WTC11 (cell line): ENCODE measurements around the gene CNGA4. TPM values are rescaled to one million over a fixed set of nuclear protein-coding genes. Genes with fewer than 3 reads are reported as not detected.

Source experiments
- ATAC-seq: fragments of 200-7000 bp; cut with Tn5 transposase; 2 replicates; pipeline ENCODE4 v1.10.0; 2021; ENCODE audit warnings: mild to moderate bottlenecking, moderate library complexity
- CTCF ChIA-PET: fragments of 300-600 bp; sonication (Branson Sonifier 250); formaldehyde crosslinking; loops from one replicate; lab custom pipeline; 2021; ENCODE audit warnings: antibody characterized with exemption; lab: Charles Lee
- POLR2A ChIA-PET: fragments of 350-600 bp; sonication (Branson Sonifier 250); formaldehyde crosslinking; loops from one replicate; lab custom pipeline; 2021; ENCODE audit warnings: antibody characterized with exemption; lab: Charles Lee
- DNase-seq: peaks from one replicate; pipeline ENCODE4 v3.0.0; 2021; ENCODE audit warnings: low spot score
- H3K27ac Mint-ChIP-seq: 2 replicates; pipeline ENCODE4 v1.8.0; 2021; ENCODE audit warnings: mixed read lengths
- H3K27me3 Mint-ChIP-seq: 2 replicates; pipeline ENCODE4 v1.8.0; 2021; ENCODE audit warnings: low read depth, mild to moderate bottlenecking, moderate library complexity, mixed read lengths
- H3K36me3 Mint-ChIP-seq: 2 replicates; pipeline ENCODE4 v1.8.0; 2021; ENCODE audit warnings: mixed read lengths
- H3K4me1 Mint-ChIP-seq: 2 replicates; pipeline ENCODE4 v1.8.0; 2022; ENCODE audit warnings: mixed read lengths
- H3K4me3 Mint-ChIP-seq: 2 replicates; pipeline ENCODE4 v1.8.0; 2021; ENCODE audit warnings: mild to moderate bottlenecking, moderate library complexity, mixed read lengths
- H3K9me3 Mint-ChIP-seq: 2 replicates; pipeline ENCODE4 v1.8.0; 2021; ENCODE audit warnings: mixed read lengths
- ETV6 ChIP-seq: sonication (generic); formaldehyde crosslinking; IDR thresholded peaks from 2 replicates; pipeline ENCODE4 v1.8.1; 2022; ENCODE audit warnings: mild to moderate bottlenecking, missing genetic modification reagents
- FOXP4 ChIP-seq: sonication (generic); formaldehyde crosslinking; IDR thresholded peaks from 2 replicates; pipeline ENCODE4 v1.8.0; 2022; ENCODE audit warnings: mild to moderate bottlenecking, missing genetic modification reagents
- JUN ChIP-seq: sonication (generic); formaldehyde crosslinking; IDR thresholded peaks from 2 replicates; pipeline ENCODE4 v1.8.0; 2023; ENCODE audit warnings: mild to moderate bottlenecking, missing genetic modification reagents
- PRDM15 ChIP-seq: sonication (generic); formaldehyde crosslinking; IDR thresholded peaks from 2 replicates; pipeline ENCODE4 v1.8.0; 2022; ENCODE audit warnings: missing genetic modification reagents
- PREB ChIP-seq: sonication (generic); formaldehyde crosslinking; IDR thresholded peaks from 2 replicates; pipeline ENCODE4 v1.8.1; 2022; ENCODE audit warnings: mild to moderate bottlenecking, missing genetic modification reagents, moderate library complexity, borderline replicate concordance
- RORB ChIP-seq: fragments of 250-450 bp; sonication (Bioruptor Pico); IDR thresholded peaks from 2 replicates; pipeline ENCODE4 v1.9.0; 2021; ENCODE audit warnings: mild to moderate bottlenecking
- STAT6 ChIP-seq: sonication (generic); formaldehyde crosslinking; conservative IDR thresholded peaks from 2 replicates; pipeline ENCODE4 v1.8.1; 2023; ENCODE audit warnings: mild to moderate bottlenecking, low read depth, missing genetic modification reagents, moderate library complexity
- TP53 ChIP-seq: sonication (generic); formaldehyde crosslinking; IDR thresholded peaks from 2 replicates; pipeline ENCODE4 v1.8.1; 2023; ENCODE audit warnings: mild to moderate bottlenecking, missing genetic modification reagents
- USF2 ChIP-seq: sonication (generic); formaldehyde crosslinking; IDR thresholded peaks from 2 replicates; pipeline ENCODE4 v1.8.1; 2023; ENCODE audit warnings: mild to moderate bottlenecking, missing genetic modification reagents, moderate library complexity
- ZNF396 ChIP-seq: fragments of 250-450 bp; sonication (Bioruptor Pico); IDR thresholded peaks from 2 replicates; pipeline ENCODE4 v1.8.0; 2021; ENCODE audit warnings: mild to moderate bottlenecking, moderate library complexity, borderline replicate concordance
- ZNF423 ChIP-seq: fragments of 250-450 bp; sonication (Bioruptor Pico); IDR thresholded peaks from 2 replicates; pipeline ENCODE4 v2.1.2; 2022; ENCODE audit warnings: mild to moderate bottlenecking, moderate library complexity
- ZNF671 ChIP-seq: fragments of 250-450 bp; sonication (Bioruptor Pico); IDR thresholded peaks from 2 replicates; pipeline ENCODE4 v1.8.0; 2021; ENCODE audit warnings: mild to moderate bottlenecking
- total RNA-seq: library from RNA; stranded (reverse); gene quantifications from 3 replicates; pipeline ENCODE4 v1.2.3, GENCODE V29; 2021

Gene CNGA4
- total RNA-seq, 1 experiment from 2014 or later: 0.35 TPM

- Mint-ChIP-seq H3K36me3 (no peaks in the 10 kb centered on the region), H3K27me3 (peaks cover 98% of the 10 kb centered on the region), H3K9me3 (no peaks in the 10 kb centered on the region), H3K4me3 (no peak overlapping the region), H3K27ac (no peak overlapping the region), H3K4me1 (peaks cover 31% of the 10 kb centered on the region)
- CTCF ChIA-PET: interaction anchor here (1.0 to 7.4 kb wide), 3 partner anchors 9 to 68 kb away, joined by 3 to 57 read pairs (median 7); no protein-coding TSS in a partner anchor
- POLR2A ChIA-PET: interaction anchor here (0.7 kb wide), 1 partner anchor 60 kb away, joined by 3 read pairs; no protein-coding TSS in a partner anchor
- ATAC-seq (no peak), DNase-seq (no peak)
- no peak for TF ChIP-seq ETV6 (CRISPR knock-in tag)
- no peak for TF ChIP-seq PREB (CRISPR knock-in tag)
- TF ChIP-seq USF2 (CRISPR knock-in tag): no peak
- TF ChIP-seq ZNF423: no peak
- TF ChIP-seq FOXP4 (CRISPR knock-in tag): no peak
- TF ChIP-seq STAT6 (CRISPR knock-in tag): no peak
- no peak for TF ChIP-seq JUN
- no peak for TF ChIP-seq PRDM15 (CRISPR knock-in tag)
- TF ChIP-seq ZNF396 (CRISPR knock-in tag): no peak
- TF ChIP-seq ZNF671 (CRISPR knock-in tag): no peak
- TF ChIP-seq TP53: no peak
- TF ChIP-seq RORB (CRISPR knock-in tag): no peak
- TF ChIP-seq, all 79 proteins: peak for 0
Observed at GRCh38 chr11:6285019-6285418, 46.1 kb downstream of the CNGA4 start.

Other genes starting within 250 kb of the CNGA4 start
- 0.20 to 0.46 TPM (median 0.25 TPM) in 3 replicates for gene OR56A4, start 232.1 kb upstream of the CNGA4 start, total RNA-seq
- 0.14 to 0.35 TPM (median 0.14 TPM) in 3 replicates for gene OR56A1, start 208.3 kb upstream of the CNGA4 start, total RNA-seq
- gene OR56B4, start 131.4 kb upstream of the CNGA4 start, total RNA-seq: not detected in 3 replicates
- gene OR52B2, start 68.8 kb upstream of the CNGA4 start, total RNA-seq: not detected in 3 replicates
- gene OR52W1, start 39.9 kb upstream of the CNGA4 start, total RNA-seq: not detected in 3 replicates
- gene C11orf42, start 33.5 kb upstream of the CNGA4 start, total RNA-seq: not detected in 3 replicates
- gene FHIP1B, start 4.5 kb upstream of the CNGA4 start, total RNA-seq: 22.2 to 24.8 TPM (median 23.6 TPM) in 3 replicates
- gene CCKBR, start 20.7 kb downstream of the CNGA4 start, total RNA-seq: 6.1 to 7.4 TPM (median 7.1 TPM) in 3 replicates
- gene CAVIN3, start 81.4 kb downstream of the CNGA4 start, total RNA-seq: 27.3 to 41.5 TPM (median 28.0 TPM) in 3 replicates
- gene SMPD1, start 151.4 kb downstream of the CNGA4 start, total RNA-seq: 4.4 to 6.6 TPM (median 5.6 TPM) in 3 replicates
- 32.1 to 33.1 TPM (median 32.7 TPM) in 3 replicates for gene APBB1, start 180.0 kb downstream of the CNGA4 start, total RNA-seq
- 1.4 to 2.4 TPM (median 1.7 TPM) in 3 replicates for gene HPX, start 201.9 kb downstream of the CNGA4 start, total RNA-seq
- gene TRIM3, start 234.9 kb downstream of the CNGA4 start, total RNA-seq: 16.6 to 21.3 TPM (median 19.0 TPM) in 3 replicates
- 46.0 to 53.1 TPM (median 46.1 TPM) in 3 replicates for gene ARFIP2, start 242.2 kb downstream of the CNGA4 start, total RNA-seq
- gene TIMM10B, start 242.4 kb downstream of the CNGA4 start, total RNA-seq: 35.8 to 42.6 TPM (median 36.1 TPM) in 3 replicates